ENCODE measurements around the gene APOL2.

- TF ChIP-seq CTCF (IDR thresholded peaks at IDR 0.05; ENCODE audit: low read length) (no peak), EZH2phosphoT487 (IDR thresholded peaks at IDR 0.05; ENCODE audit: low read length) (no peak), EZH2 (optimal IDR thresholded peaks at IDR 0.05; ENCODE audit: low read depth, low read length) (no peak)
Measured at GRCh38 chr22:36201630-36202319, 37.6 kb downstream of the APOL2 start, which contains the start of gene APOL4.
